Keratinocyte (primary cell): Measurements from ENCODE around the gene NAIF1.

Experiments
- CTCF ChIP-seq, 3 experiments: IDR thresholded peaks in 1 of 3; conservative IDR thresholded peaks in 1 of 3; optimal IDR thresholded peaks in 1 of 3; 2 replicates in 2 of 3; 3 replicates in 1 of 3; pipeline versions ENCODE3 to v1.5.1; 2011; ENCODE audit warnings: low read length in 3 of 3, mild to moderate bottlenecking in 3 of 3, moderate library complexity in 2 of 3, control low read depth in 1 of 3, inconsistent platforms in 1 of 3; ENCODE audit not compliant: insufficient read depth in 2 of 3; ENCODE audit errors: extremely low read depth in 1 of 3
- EZH2 ChIP-seq: IDR thresholded peaks from one replicate; pipeline ENCODE4 v1.6.1; 2012; ENCODE audit warnings: inconsistent platforms, mild to moderate bottlenecking, low read length, moderate library complexity

- TF ChIP-seq EZH2 (no peak), CTCF (optimal IDR thresholded peaks at IDR 0.05 in 1 of 3, IDR thresholded peaks at IDR 0.05 in 1 of 3, conservative IDR thresholded peaks at IDR 0.05 in 1 of 3; ENCODE audit: extremely low read depth in 1 of 3, insufficient read depth in 2 of 3, low read length in 3 of 3) (no peak)
Observed at GRCh38 chr9:128061275-128061960, 5.7 kb downstream of the NAIF1 start.
